HFF-Myc (cell line): ENCODE results near the gene IDI2.
"Not testable (repeated sequence)": the region's sequence is repeated elsewhere in the genome, so short reads cannot be mapped to it uniquely, and the experiment has no call there.

Experiments used
- DNase-seq: peaks from one replicate; pipeline ENCODE4 v3.0.0-alpha.2; 2011; ENCODE audit warnings: low read depth; ENCODE audit errors: extremely low read depth
- H3K4me3 ChIP-seq: replicated peaks from 2 replicates; pipeline ENCODE4 v1.5.1; 2011; ENCODE audit warnings: low read depth, mild to moderate bottlenecking, control low read depth, low read length
- CTCF ChIP-seq: IDR thresholded peaks from 2 replicates; pipeline ENCODE4 v1.5.1; 2012; ENCODE audit warnings: mild to moderate bottlenecking, low read depth, low read length, control low read depth; ENCODE audit errors: missing control alignments

IDI2 gene

GRCh38 chr10:1047937-1048336, 22.3 kb upstream of the IDI2 start:
- peak overlapping the region; percentile 90 for H3K4me3 ChIP-seq
- no peak for DNase-seq
- TF ChIP-seq CTCF, result no peak

GRCh38 chr10:1045415-1045814, 19.8 kb upstream of the IDI2 start:
- no peak for TF ChIP-seq CTCF
- DNase-seq, result no peak
- H3K4me3 ChIP-seq, result peak overlapping the region; percentile 27; the same call in 1 of the 2 replicates

GRCh38 chr10:1044964-1045363, 19.3 kb upstream of the IDI2 start:
- DNase-seq, result no peak
- TF ChIP-seq CTCF, result no peak
- no peak overlapping the region for H3K4me3 ChIP-seq

GRCh38 chr10:1044146-1044545, 18.5 kb upstream of the IDI2 start:
- H3K4me3 ChIP-seq, result no peak overlapping the region
- TF ChIP-seq CTCF, result no peak
- DNase-seq, result no peak

GRCh38 chr10:1043532-1043995, 17.9 kb upstream of the IDI2 start:
- TF ChIP-seq CTCF, result no peak
- no peak overlapping the region for H3K4me3 ChIP-seq
- no peak for DNase-seq

GRCh38 chr10:1041514-1041913, 15.9 kb upstream of the IDI2 start:
- no peak for TF ChIP-seq CTCF
- no peak for DNase-seq
- H3K4me3 ChIP-seq, result no peak overlapping the region

GRCh38 chr10:1040133-1040532, 14.5 kb upstream of the IDI2 start:
- DNase-seq, result no peak
- H3K4me3 ChIP-seq, result no peak overlapping the region
- TF ChIP-seq CTCF, result no peak

GRCh38 chr10:1038769-1039168, 13.1 kb upstream of the IDI2 start:
- DNase-seq, H3K4me3 ChIP-seq: not testable (repeated sequence)
